HepG2 (cell line): ENCODE measurements around the gene CHKB. TPM values are rescaled to one million over a fixed set of nuclear protein-coding genes. Genes with fewer than 3 reads are reported as not detected.
A peak's percentile ranks its signal among the peaks of the same experiment; 100 is the strongest.

Experiments
- AKAP8 ChIP-seq: sonication (generic); formaldehyde crosslinking; IDR thresholded peaks from 2 replicates; pipeline ENCODE4 v1.5.1; 2020; ENCODE audit warnings: mild to moderate bottlenecking, missing genetic modification reagents
- CREB1 ChIP-seq, 2 experiments: fragments of 450-650 bp in 1 of 2; IDR thresholded peaks; 2 replicates each; pipeline ENCODE4 v1.6.1; 2016 to 2017; ENCODE audit warnings: control low read depth in 1 of 2, mild to moderate bottlenecking in 1 of 2, missing compliant biosample characterization in 1 of 2, missing genetic modification characterization in 1 of 2
- ESRRA ChIP-seq: sonication (generic); formaldehyde crosslinking; IDR thresholded peaks from 2 replicates; pipeline ENCODE4 v1.5.1; 2020; ENCODE audit warnings: mild to moderate bottlenecking, low read depth, missing genetic modification reagents
- GLMP ChIP-seq: sonication (generic); formaldehyde crosslinking; IDR thresholded peaks from 2 replicates; pipeline ENCODE4 v1.9.0; 2021; ENCODE audit warnings: missing genetic modification reagents, mild to moderate bottlenecking, borderline replicate concordance
- HHEX ChIP-seq: IDR thresholded peaks from 2 replicates; pipeline ENCODE4 v1.6.1; 2016; ENCODE audit warnings: control low read depth
- HOXA3 ChIP-seq: sonication (generic); formaldehyde crosslinking; IDR thresholded peaks from 2 replicates; pipeline ENCODE4 v1.5.0; 2020; ENCODE audit warnings: missing genetic modification reagents
- HOXD1 ChIP-seq: sonication (generic); formaldehyde crosslinking; IDR thresholded peaks from 2 replicates; pipeline ENCODE4 v1.5.0; 2020; ENCODE audit warnings: missing genetic modification reagents
- MATR3 ChIP-seq: sonication (generic); formaldehyde crosslinking; IDR thresholded peaks from 2 replicates; pipeline ENCODE4 v1.4.0; 2020; ENCODE audit warnings: missing genetic modification reagents
- MEF2D ChIP-seq: sonication (generic); formaldehyde crosslinking; IDR thresholded peaks from 2 replicates; pipeline ENCODE4 v1.5.1; 2020; ENCODE audit warnings: mild to moderate bottlenecking, missing genetic modification reagents
- NFKBIZ ChIP-seq: IDR thresholded peaks from 2 replicates; pipeline ENCODE4 v1.6.1; 2018; ENCODE audit warnings: missing genetic modification reagents, missing compliant biosample characterization
- NR2F1 ChIP-seq, 2 experiments: fragments of 450-650 bp in 1 of 2; formaldehyde crosslinking in 1 of 2; IDR thresholded peaks; 2 replicates each; pipeline versions ENCODE4 v1.5.0 to v1.6.1; 2016 to 2020; ENCODE audit warnings: mild to moderate bottlenecking in 1 of 2, missing compliant biosample characterization in 1 of 2, missing genetic modification reagents in 1 of 2, moderate library complexity in 1 of 2
- RBM22 ChIP-seq: fragments of 200-400 bp; formaldehyde crosslinking; optimal IDR thresholded peaks from 2 replicates; pipeline ENCODE3; 2017; ENCODE audit warnings: mild to moderate bottlenecking, low read length, moderate library complexity
- SALL1 ChIP-seq: sonication (generic); formaldehyde crosslinking; IDR thresholded peaks from 2 replicates; pipeline ENCODE4 v1.8.0; 2022; ENCODE audit warnings: mild to moderate bottlenecking, missing genetic modification reagents
- SMC3 ChIP-seq: IDR thresholded peaks from 2 replicates; pipeline ENCODE4 v1.6.1; 2011; ENCODE audit warnings: low read length, improper control_type of control experiment
- SNRNP70 ChIP-seq: fragments of 200-400 bp; formaldehyde crosslinking; IDR thresholded peaks from 2 replicates; pipeline ENCODE4 v1.6.1; 2017; ENCODE audit warnings: mild to moderate bottlenecking, low read depth, low read length, moderate library complexity
- SRSF4 ChIP-seq: fragments of 200-400 bp; formaldehyde crosslinking; IDR thresholded peaks from one replicate; pipeline ENCODE4 v1.6.1; 2018; ENCODE audit warnings: mild to moderate bottlenecking, low read depth, low read length, moderate library complexity; ENCODE audit not compliant: poor library complexity, severe bottlenecking
- TBL1XR1 ChIP-seq: fragments of 150-350 bp; IDR thresholded peaks from 2 replicates; pipeline ENCODE4 v1.6.1; 2014; ENCODE audit warnings: borderline replicate concordance, low read length; ENCODE audit not compliant: partially characterized antibody
- TBX2 ChIP-seq: sonication (generic); formaldehyde crosslinking; IDR thresholded peaks from 2 replicates; pipeline ENCODE4 v1.5.0; 2020; ENCODE audit warnings: missing genetic modification reagents, mild to moderate bottlenecking, borderline replicate concordance
- ZNF496 ChIP-seq: sonication (generic); formaldehyde crosslinking; IDR thresholded peaks from 2 replicates; pipeline ENCODE4 v1.8.1; 2023; ENCODE audit warnings: mild to moderate bottlenecking, moderate library complexity, missing genetic modification reagents; ENCODE audit not compliant: insufficient replicate concordance
- ZNF782 ChIP-seq: sonication (generic); formaldehyde crosslinking; IDR thresholded peaks from 2 replicates; pipeline ENCODE4 v1.4.0; 2020; ENCODE audit warnings: missing genetic modification reagents, mild to moderate bottlenecking, borderline replicate concordance
- ZNF784 ChIP-seq: sonication (generic); formaldehyde crosslinking; IDR thresholded peaks from 2 replicates; pipeline ENCODE4 v1.5.1; 2020; ENCODE audit warnings: missing genetic modification reagents, mild to moderate bottlenecking, borderline replicate concordance
- polyA plus RNA-seq, 8 experiments: library from polyadenylated mRNA; depleted of rRNA in 3 of 8; stranded (reverse) in 7 of 8; unstranded in 1 of 8; fragments of >200 nt; fragmentation: Illumina TruSeq in 4 of 8; extraction: Trizol in 4 of 8; gene quantifications; 2 replicates each; pipeline versions ENCODE4 v1.2.1 to v1.2.3, GENCODE V29; 2011 to 2016; ENCODE audit warnings: low read depth in 4 of 8, missing spikeins in 1 of 8, mixed read lengths in 1 of 8; ENCODE audit not compliant: insufficient read depth in 1 of 8
- total RNA-seq, 5 experiments: library from RNA; depleted of rRNA; stranded (reverse); fragments of >200 nt; fragmentation: Illumina TruSeq; extraction: Trizol; gene quantifications; 2 replicates each; pipeline ENCODE4 v1.2.3, GENCODE V29; 2016; ENCODE audit warnings: low read depth in 1 of 5
- TF ChIP-seq, protein P1 (sequence below): IDR thresholded peaks from 2 replicates; pipeline ENCODE4 v1.6.1; 2016; ENCODE audit warnings: mild to moderate bottlenecking, missing biosample characterization, missing genetic modification reagents
- TF ChIP-seq, protein P2 (sequence below): IDR thresholded peaks from 2 replicates; pipeline ENCODE4 v1.6.1; 2016; ENCODE audit warnings: low read depth
- TF ChIP-seq, protein P3 (sequence below): sonication (generic); formaldehyde crosslinking; IDR thresholded peaks from 2 replicates; pipeline ENCODE4 v1.8.1; 2023; ENCODE audit warnings: mild to moderate bottlenecking, missing genetic modification reagents, borderline replicate concordance

The CHKB gene
- total and polyA plus RNA-seq, 2 of the 13 experiments (the other 11 are each of a cell fraction or from before 2014, with no cell fraction given), result 24.5 to 42.7 TPM

DNA sequence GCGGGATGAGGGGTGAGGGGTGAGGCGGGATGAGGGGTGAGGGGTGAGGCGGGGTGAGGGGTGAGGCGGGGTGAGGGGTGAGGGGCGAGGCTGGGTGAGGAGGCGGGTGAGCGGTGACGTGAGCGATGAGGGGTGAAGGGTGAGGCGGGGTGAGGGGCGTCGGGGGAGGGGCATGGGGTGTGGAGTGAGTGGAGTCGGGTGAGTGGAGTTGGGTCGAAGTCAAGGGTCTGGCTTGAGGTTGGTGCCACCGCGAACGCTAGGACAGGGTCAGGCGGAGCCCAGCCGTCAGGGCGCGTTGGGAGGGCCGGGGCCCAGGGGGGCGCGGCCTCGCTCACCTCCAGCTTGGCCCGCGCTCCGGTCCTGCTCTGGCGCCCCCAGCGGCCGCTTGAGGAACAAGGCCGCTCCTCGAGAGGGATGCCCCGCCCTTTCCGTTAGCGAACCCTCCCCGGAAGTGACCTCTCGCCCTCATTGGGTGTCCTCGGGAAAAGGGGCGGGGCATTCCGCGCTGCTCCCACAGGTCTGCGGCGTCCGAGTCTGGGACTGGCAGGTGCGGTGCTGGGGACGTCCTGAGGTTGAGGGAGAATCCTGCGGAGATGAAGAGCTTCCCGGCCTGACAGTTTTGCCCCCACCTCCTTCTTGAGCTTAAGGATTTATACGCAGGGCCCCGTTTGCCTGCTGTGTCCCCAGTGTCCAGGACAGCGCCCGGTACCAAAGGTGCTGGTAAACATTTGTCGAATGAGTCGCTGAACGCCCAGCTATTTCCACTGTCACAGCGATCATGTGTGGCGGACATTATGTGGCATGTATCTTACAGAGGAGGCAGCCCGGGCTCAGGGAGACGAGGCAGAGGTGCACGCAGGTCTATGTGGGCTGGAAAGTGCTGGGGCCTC lies 19.9 kb downstream of the CHKB start, which contains the start of gene SYCE3 (continued):
- TF ChIP-seq ZNF784 (no peak), ZNF782 (CRISPR knock-in tag) (no peak), TBL1XR1 (no peak), MATR3 (CRISPR knock-in tag) (no peak), AKAP8 (CRISPR knock-in tag) (no peak), HOXD1 (no peak), HHEX (CRISPR knock-in tag) (no peak), NR2F1 (CRISPR knock-in tag; IDR thresholded peaks at IDR 0.05) (peak in 1 of 2 experiments; percentile 54; a peak in 1 of 4 replicates), SALL1 (CRISPR knock-in tag) (peak; percentile 71; the same call in 1 of the 2 replicates), SMC3 (peak; percentile 10; the same call in 1 of the 2 replicates), CREB1 (IDR thresholded peaks at IDR 0.05) (peak; percentile 30), CREB1 (CRISPR knock-in tag; IDR thresholded peaks at IDR 0.05) (peak; percentile 56; the same call in 1 of the 2 replicates), ZNF496 (no peak), TBX2 (CRISPR knock-in tag) (peak; percentile 65; the same call in 1 of the 2 replicates), NFKBIZ (CRISPR knock-in tag) (no peak), RBM22 (no peak), HOXA3 (peak; percentile 76), SRSF4 (no peak), GLMP (CRISPR knock-in tag) (no peak), ESRRA (CRISPR knock-in tag) (peak; percentile 41), SNRNP70 (no peak), MEF2D (CRISPR knock-in tag) (0 out of 2 replicates have a peak, but pooled peaks have one; percentile 42)
- TF ChIP-seq, protein P1, sequence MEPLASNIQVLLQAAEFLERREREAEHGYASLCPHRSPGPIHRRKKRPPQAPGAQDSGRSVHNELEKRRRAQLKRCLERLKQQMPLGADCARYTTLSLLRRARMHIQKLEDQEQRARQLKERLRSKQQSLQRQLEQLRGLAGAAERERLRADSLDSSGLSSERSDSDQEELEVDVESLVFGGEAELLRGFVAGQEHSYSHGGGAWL (CRISPR knock-in tag), result no peak
- TF ChIP-seq, protein P2, sequence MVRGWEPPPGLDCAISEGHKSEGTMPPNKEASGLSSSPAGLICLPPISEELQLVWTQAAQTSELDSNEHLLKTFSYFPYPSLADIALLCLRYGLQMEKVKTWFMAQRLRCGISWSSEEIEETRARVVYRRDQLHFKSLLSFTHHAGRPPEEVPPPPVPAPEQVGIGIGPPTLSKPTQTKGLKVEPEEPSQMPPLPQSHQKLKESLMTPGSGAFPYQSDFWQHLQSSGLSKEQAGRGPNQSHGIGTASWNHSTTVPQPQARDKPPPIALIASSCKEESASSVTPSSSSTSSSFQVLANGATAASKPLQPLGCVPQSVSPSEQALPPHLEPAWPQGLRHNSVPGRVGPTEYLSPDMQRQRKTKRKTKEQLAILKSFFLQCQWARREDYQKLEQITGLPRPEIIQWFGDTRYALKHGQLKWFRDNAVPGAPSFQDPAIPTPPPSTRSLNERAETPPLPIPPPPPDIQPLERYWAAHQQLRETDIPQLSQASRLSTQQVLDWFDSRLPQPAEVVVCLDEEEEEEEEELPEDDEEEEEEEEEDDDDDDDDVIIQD, result no peak
- TF ChIP-seq, protein P3, sequence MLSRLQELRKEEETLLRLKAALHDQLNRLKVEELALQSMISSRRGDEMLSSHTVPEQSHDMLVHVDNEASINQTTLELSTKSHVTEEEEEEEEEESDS (CRISPR knock-in tag), result no peak
